Esophagus squamous epithelium (tissue), 4 donors: ENCODE data around the gene GALE.
A peak's percentile ranks its signal among the peaks of the same experiment; 100 is the strongest.

ENCODE experiments used
- POLR2A ChIP-seq, 4 donors: fragments of 450-650 bp; IDR thresholded peaks; one replicate each; pipeline ENCODE4 v1.6.1; 2017; ENCODE audit warnings: antibody characterized with exemption in 4 of 4, mild to moderate bottlenecking in 4 of 4, moderate library complexity in 3 of 4
- TF ChIP-seq, protein P1 (sequence below), 6 experiments: fragments of 450-650 bp in 4 of 6; fragments of 200-600 bp in 2 of 6; sonication (generic) in 2 of 6; IDR thresholded peaks; one replicate each; pipeline ENCODE4 v1.5.1; 2016 to 2019; ENCODE audit warnings: antibody characterized with exemption in 6 of 6, mild to moderate bottlenecking in 4 of 6, moderate library complexity in 4 of 6

DNA sequence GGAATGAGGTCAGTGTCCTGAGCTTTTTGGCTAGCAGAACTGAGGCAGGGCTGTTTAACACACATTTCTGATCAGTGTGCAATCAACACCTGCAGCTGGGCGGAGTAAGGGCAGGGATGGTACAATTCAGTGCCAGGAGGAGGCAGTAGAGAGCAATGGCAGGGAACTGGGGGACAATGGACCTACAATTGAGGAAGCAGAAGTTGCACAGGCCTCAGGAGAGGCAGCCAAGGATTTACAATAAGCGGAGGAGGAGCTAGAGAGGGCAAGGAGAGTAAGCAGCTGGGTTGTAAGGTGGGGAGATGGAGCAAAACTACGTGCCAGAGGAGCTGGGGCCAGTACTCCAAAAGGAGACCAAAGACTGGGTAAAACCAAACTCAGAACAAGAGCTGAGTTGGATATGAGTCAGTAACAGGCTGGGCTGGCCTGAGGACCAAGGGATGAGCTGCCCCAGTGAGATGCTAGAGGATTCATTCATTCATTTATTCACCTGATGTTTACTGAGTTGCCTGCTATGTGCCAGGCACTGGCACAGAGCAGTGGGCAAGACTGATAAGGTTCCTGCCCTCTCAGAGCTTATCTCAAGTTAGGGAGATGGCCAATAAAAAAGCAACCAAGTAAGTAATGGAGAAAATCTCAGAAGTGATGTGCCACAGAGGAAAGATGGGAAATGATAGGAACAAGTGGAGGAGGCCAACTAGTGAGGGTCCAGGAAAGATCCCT lies 10.4 kb upstream of the GALE start:
- TF ChIP-seq, protein P1, sequence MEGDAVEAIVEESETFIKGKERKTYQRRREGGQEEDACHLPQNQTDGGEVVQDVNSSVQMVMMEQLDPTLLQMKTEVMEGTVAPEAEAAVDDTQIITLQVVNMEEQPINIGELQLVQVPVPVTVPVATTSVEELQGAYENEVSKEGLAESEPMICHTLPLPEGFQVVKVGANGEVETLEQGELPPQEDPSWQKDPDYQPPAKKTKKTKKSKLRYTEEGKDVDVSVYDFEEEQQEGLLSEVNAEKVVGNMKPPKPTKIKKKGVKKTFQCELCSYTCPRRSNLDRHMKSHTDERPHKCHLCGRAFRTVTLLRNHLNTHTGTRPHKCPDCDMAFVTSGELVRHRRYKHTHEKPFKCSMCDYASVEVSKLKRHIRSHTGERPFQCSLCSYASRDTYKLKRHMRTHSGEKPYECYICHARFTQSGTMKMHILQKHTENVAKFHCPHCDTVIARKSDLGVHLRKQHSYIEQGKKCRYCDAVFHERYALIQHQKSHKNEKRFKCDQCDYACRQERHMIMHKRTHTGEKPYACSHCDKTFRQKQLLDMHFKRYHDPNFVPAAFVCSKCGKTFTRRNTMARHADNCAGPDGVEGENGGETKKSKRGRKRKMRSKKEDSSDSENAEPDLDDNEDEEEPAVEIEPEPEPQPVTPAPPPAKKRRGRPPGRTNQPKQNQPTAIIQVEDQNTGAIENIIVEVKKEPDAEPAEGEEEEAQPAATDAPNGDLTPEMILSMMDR (IDR thresholded peaks at IDR 0.05) = peak; percentile 41 to 76 (median 56)
- TF ChIP-seq POLR2A (IDR thresholded peaks at IDR 0.05) = no peak
